HFF-Myc (cell line): ENCODE results near the gene TNP2.

Experiments used
- DNase-seq: peaks from one replicate; pipeline ENCODE4 v3.0.0-alpha.2; 2011; ENCODE audit warnings: low read depth; ENCODE audit errors: extremely low read depth
- H3K4me3 ChIP-seq: replicated peaks from 2 replicates; pipeline ENCODE4 v1.5.1; 2011; ENCODE audit warnings: low read depth, mild to moderate bottlenecking, control low read depth, low read length
- CTCF ChIP-seq: IDR thresholded peaks from 2 replicates; pipeline ENCODE4 v1.5.1; 2012; ENCODE audit warnings: mild to moderate bottlenecking, low read depth, low read length, control low read depth; ENCODE audit errors: missing control alignments

The TNP2 gene

DNA sequence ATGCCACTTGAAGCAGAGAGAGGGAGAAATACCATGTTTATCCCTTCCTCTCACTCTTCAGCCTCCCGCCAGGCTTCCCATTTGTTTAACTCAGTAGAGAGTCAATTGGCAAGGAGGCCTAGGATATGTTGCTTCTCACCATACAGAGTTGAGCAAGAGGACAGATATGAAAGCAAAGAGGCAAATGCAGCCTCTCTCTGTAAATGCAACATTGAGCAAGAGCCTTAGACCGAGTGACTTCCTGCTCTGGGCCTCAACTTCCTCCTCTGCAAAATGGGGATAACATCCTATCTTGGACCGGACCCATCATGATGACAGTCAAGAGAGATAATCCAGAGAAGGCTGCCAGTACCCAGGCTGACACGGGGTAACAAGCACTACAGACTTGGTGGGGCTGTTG, 49.9 kb downstream of the TNP2 start:
- H3K4me3 ChIP-seq: no peak overlapping the region
- DNase-seq: no peak
- TF ChIP-seq CTCF: no peak

- H3K4me3 ChIP-seq: no peak overlapping the region
- TF ChIP-seq CTCF: peak; percentile 69
- DNase-seq: no peak
Measured at GRCh38 chr16:11218604-11218962, 50.5 kb downstream of the TNP2 start.
